ENCODE data around the gene SKAP1. TPM values are rescaled to one million over a fixed set of nuclear protein-coding genes. Genes with fewer than 3 reads are reported as not detected.
"Not testable (repeated sequence)": the region's sequence is repeated elsewhere in the genome, so short reads cannot be mapped to it uniquely, and the experiment has no call there.

SKAP1 gene
- total and polyA plus RNA-seq, 11 donors: 0.25 to 5.3 (median 0.38) TPM; not detected in 6

DNA sequence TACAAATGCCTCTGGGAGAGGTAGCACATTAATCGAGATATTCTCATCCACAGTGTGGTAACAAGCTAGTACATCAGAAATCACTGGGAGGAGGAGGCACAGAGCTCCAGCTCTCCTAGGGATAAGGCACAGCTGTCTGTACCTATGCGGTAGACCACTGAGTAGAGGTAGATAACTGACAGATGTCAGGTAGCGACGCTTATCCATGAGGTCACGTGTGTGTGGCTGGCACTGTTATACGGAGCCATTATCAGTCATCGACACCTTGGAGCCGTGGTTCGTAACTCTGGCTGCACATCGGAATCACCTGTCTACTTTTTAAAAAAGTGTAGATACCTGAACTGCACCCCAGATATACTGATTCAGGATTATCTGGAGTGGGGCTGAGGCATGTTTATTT lies 220.0 kb downstream of the SKAP1 start:
- Histone ChIP-seq H3K36me3 (no peaks in the 10 kb centered on the region), H3K27ac (no peak overlapping the region), H3K9me3 (no peaks in the 10 kb centered on the region), H3K4me1 (no peaks in the 10 kb centered on the region), H3K4me3 (no peak overlapping the region), H3K27me3 (peaks cover 0 to 47% (median 3%) of the 10 kb centered on the region in 9 donors)
- ATAC-seq (no peak), DNase-seq (no peak)
- TF ChIP-seq POLR2A (IDR thresholded peaks at IDR 0.05): no peak
- TF ChIP-seq, protein P1, sequence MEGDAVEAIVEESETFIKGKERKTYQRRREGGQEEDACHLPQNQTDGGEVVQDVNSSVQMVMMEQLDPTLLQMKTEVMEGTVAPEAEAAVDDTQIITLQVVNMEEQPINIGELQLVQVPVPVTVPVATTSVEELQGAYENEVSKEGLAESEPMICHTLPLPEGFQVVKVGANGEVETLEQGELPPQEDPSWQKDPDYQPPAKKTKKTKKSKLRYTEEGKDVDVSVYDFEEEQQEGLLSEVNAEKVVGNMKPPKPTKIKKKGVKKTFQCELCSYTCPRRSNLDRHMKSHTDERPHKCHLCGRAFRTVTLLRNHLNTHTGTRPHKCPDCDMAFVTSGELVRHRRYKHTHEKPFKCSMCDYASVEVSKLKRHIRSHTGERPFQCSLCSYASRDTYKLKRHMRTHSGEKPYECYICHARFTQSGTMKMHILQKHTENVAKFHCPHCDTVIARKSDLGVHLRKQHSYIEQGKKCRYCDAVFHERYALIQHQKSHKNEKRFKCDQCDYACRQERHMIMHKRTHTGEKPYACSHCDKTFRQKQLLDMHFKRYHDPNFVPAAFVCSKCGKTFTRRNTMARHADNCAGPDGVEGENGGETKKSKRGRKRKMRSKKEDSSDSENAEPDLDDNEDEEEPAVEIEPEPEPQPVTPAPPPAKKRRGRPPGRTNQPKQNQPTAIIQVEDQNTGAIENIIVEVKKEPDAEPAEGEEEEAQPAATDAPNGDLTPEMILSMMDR (IDR thresholded peaks at IDR 0.05): no peak
- intact Hi-C loops (cut with DNase I): no loop called here
- 78 to 88% (median 80%) methylated on average over 10 of the region's 10 CpGs for WGBS, 4 donors

DNA sequence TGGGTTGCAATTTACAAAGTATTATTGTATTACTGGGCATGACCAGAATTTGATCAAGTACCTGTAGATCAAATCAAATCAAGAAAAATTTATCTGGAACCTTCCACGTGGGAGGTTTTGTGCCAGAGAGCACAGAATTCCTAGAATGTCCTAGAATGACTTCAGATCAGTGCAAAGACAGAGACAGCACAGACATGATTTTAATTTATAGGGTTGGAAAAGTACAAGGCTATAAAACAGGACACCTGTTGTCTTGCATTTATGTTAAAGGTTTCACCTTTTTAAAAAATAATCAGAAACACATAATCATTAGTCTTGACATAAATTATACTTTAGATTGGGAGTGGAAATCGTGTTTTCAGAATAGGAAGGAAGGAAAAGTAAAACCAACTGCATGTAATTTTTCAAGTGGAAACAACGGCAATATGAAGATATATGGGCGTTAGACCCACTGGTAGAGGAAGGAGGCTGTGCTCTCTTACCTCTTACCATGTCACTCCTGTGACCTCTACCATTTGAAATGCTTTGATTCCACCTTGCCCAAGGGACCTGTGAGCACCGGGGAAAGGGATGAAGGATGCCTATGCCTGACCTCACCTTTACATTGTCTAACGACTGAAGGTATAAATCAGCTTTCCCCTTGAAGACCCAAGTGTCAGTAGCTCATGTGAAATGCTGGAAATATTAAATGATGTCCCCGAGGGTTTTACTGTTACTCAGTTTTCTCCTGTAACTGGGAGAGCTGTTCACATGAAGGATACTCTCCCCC lies 222.1 kb downstream of the SKAP1 start:
- no peaks in the 10 kb centered on the region for H3K4me1 ChIP-seq
- peaks cover 0 to 48% (median 0%) of the 10 kb centered on the region in 9 donors for H3K27me3 ChIP-seq
- H3K4me3 ChIP-seq: no peak overlapping the region
- DNase-seq: no peak
- H3K36me3 ChIP-seq: no peaks in the 10 kb centered on the region
- intact Hi-C loops (cut with DNase I): no loop called here
- WGBS, 4 donors: 60 to 66% (median 65%) methylated on average over 7 of the region's 7 CpGs
- no peak overlapping the region for H3K27ac ChIP-seq
- no peak for ATAC-seq
- no peak for TF ChIP-seq POLR2A (IDR thresholded peaks at IDR 0.05)
- TF ChIP-seq, protein P1 (IDR thresholded peaks at IDR 0.05): no peak
- H3K9me3 ChIP-seq: no peaks in the 10 kb centered on the region

DNA sequence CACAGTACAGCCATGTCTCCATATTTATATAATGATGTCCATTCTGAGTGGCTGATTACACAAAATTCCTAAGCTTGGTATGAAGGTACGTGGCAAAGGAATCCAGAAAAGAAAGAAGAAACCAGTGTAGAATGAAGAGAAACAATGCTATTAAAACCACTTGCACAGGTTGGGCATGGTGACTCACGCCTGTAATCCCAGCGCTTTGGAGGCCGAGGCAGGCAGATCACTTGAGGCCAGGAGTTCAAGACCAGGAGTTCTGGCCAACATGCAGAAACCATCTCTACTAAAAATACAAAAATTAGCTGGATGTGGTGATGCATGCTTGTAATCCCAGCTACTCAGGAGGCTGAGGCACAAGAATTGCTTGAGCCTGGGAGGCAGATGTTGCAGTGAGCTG lies 223.0 kb downstream of the SKAP1 start:
- 90 to 94% (median 91%) methylated on average over 4 of the region's 4 CpGs for WGBS, 4 donors
- intact Hi-C loops (cut with DNase I); H3K36me3 ChIP-seq; H3K4me3 ChIP-seq; ATAC-seq; DNase-seq; H3K27ac ChIP-seq; H3K4me1 ChIP-seq; H3K9me3 ChIP-seq: not testable (repeated sequence)
- peaks cover 0 to 45% (median 0%) of the 10 kb centered on the region in 9 donors for H3K27me3 ChIP-seq

DNA sequence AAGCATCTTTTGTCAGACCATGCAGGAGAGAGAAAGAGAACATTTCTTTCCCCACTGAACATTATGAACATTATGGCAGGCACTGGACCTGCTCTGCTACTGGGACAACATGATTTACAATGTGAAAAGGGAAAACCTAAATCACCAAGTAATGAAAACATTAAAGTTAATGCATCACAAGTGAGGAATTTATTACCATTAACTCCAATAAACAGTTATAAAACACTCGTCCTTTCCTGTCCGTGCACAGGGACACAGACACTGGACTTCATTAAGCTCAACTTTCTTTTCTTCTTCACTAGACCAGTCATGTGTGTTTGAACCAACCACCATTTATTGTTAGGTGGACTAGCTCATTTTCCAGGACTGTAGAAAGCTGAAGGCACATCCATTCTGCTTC lies 227.1 kb downstream of the SKAP1 start:
- Histone ChIP-seq H3K4me3 (no peak overlapping the region), H3K27ac (no peak overlapping the region), H3K9me3 (no peaks in the 10 kb centered on the region), H3K36me3 (no peaks in the 10 kb centered on the region), H3K4me1 (no peaks in the 10 kb centered on the region), H3K27me3 (peaks cover 0 to 34% (median 3%) of the 10 kb centered on the region in 9 donors)
- no peak for DNase-seq
- intact Hi-C loops (cut with DNase I): no loop called here
- no peak for ATAC-seq
- TF ChIP-seq, protein P1 (IDR thresholded peaks at IDR 0.05): no peak
- TF ChIP-seq POLR2A (IDR thresholded peaks at IDR 0.05): no peak
- 87 to 92% (median 91%) methylated on average over 2 of the region's 2 CpGs for WGBS, 4 donors

Data from heart left ventricle (tissue), 16 donors.